NCI-H510A (cell line): Measurements from ENCODE around the gene DGKI.

Experiments used
- DNase-seq: peaks from one replicate; lab custom pipeline; 2025; lab: John Stamatoyannopoulos, UW

The DGKI gene

DNA sequence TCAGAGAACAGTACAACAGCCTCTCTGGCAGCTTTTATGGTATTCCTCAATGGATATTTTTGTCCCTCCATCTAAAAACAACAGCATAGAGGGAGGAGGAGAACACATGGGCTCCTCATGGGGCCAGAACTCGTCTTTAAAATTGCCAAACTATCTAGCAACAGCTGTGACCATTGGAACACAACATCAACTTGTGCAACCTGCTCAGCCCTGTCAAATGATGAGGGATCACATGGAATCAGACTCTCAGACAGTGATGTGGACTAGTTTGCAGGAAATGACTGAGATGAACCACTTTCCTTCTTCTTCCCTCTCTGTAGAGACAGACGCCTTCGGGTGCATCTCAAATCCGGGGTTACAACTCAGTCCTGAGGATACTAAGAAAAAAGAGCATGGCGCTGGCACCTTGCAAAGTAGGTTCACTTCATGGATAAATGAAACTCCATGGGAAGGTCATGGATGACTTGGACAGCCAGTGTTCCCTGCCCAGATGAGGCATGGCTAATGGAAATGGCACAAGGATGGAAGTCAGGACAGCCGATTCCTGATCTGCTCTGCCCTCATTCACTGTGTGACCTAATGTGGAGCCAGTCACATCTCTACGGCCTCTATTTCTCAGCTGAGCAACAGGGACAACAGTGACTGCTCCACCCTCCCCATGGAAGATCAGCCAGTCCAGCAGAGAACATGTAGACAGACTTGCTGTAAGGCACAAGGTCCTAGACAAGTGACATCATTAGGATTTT, 24.6 kb upstream of the DGKI start:
- no peak for DNase-seq

DNA sequence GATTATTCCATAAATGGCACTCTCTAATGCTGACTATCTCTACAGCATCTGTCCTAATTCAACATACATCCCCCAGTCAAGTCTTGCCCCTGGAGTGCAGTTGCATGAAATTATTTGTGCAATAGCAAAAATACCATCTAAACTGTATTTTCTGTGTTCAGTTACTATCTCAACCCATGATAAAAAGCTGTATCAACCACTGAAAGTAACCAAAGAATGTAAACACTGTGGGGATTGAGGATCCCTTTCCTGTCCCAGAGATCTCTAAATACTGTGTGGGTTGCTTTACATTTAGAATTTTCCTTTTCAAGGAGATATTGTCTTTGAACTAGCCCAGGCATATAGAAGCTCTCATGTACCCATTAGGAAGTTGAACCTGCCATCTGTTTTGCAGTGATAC, 23.9 kb upstream of the DGKI start:
- no peak for DNase-seq

- DNase-seq: no peak
Observed at GRCh38 chr7:137870078-137870477, 23.3 kb upstream of the DGKI start.

GRCh38 chr7:137869260-137869659, 22.5 kb upstream of the DGKI start:
- DNase-seq: no peak

DNA sequence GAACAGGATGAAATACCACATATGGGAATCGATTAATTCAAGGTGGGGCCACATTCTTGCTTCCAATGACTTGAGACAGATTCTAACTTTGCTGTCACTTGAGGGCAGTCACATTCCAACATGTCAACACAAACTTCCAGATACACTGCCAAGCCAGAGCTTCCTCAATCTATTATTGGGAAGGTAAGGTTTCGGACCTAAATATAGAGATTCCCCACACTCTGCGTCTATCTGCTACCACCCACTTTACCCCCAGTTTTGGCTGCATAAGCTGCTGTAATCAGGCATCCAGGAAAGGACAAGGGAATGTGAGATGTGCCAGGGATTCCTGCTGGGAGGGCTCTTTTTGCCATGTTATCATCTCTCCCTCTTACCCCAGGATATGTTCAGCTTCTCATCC, 20.5 kb upstream of the DGKI start:
- DNase-seq: no peak

GRCh38 chr7:137865764-137866163, 19.0 kb upstream of the DGKI start:
- DNase-seq: no peak

GRCh38 chr7:137862964-137863363, 16.2 kb upstream of the DGKI start:
- no peak for DNase-seq

DNA sequence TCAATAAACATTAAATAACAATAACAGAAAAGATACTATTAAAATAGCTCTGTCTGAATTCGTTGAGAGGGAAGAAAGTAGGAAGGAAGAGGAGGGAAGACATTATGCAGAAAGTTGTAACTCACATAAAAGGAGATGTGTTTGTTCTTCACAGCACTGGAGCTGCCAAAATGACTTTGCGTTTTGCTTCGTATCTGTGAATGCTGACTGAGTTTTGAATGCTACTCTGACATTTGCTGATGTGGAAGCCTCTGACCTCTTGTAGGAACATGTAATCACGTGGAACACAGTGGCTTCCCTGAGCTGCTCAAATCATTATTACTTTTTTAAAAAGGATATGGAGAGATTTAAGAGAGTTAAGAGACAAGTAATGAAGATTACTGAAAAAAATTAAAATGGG, 15.6 kb upstream of the DGKI start:
- DNase-seq: no peak

- DNase-seq: no peak
Observed at GRCh38 chr7:137860542-137860941, 13.8 kb upstream of the DGKI start.

- DNase-seq: no peak
Observed at GRCh38 chr7:137853053-137853452, 6.3 kb upstream of the DGKI start.

GRCh38 chr7:137852108-137852507, 5.3 kb upstream of the DGKI start:
- no peak for DNase-seq

DNA sequence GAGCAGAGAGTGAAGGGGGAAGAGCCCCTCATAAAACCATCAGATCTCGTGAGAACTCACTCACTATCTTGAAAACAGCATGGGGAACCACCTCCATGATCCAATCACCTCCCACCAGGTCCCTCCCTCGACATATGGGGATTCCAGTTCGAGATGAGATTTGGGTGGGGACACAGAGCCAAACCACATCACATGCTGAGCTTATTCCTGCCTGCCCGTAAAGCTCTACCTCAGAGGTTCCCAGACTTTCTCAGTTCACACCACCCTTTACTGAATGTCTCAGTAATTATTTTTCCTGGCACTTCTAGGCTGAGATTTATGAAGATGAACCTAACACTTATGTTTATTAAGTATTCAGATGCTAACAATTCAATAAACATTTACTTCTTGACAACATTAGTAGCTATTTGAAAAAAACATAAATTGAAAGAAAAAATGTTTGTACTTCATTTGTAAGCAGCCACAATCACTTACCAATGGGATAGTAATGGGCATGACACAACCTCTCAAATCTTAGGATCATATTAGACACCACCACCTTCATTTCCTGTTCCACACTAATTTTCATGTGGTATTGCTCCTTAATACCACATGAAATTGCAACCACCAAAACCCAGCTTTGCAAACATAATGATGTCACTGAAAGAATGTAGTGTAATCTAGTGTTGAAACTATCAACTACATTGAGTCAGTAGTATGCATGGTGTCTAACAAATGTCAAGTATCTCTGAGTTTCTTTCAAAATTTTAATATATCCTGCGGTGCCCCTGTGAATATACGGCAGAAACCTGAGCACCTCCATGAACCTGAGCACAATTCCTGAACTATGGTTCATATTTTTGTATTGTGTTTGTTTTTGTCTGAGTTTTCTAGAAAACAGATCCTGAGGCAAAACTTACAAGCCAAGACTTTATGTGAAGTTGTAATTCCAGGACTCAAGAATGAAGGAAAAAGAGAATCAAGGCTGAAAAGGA, 4.5 kb upstream of the DGKI start:
- DNase-seq: no peak

GRCh38 chr7:137850571-137850970, 3.8 kb upstream of the DGKI start:
- DNase-seq: no peak

GRCh38 chr7:137848095-137848494, 1.3 kb upstream of the DGKI start:
- DNase-seq: no peak

GRCh38 chr7:137847568-137848050, 835 bp upstream of the DGKI start:
- DNase-seq: no peak

DNA sequence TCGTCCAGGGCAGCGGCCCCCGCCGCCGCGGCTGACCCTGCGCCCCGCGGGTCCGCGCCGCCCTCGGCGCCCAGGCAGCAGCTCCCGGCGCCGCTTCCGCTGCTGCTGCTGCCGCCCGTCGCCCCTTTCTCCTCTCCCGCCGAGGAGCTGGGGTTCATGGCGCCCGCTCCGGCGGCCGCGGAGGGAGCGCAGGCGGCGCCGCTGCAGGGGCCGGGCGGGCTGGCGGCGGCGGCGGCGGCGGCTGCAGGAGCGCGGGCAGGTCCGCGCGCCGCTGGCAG, 286 bp downstream of the DGKI start:
- DNase-seq: no peak

GRCh38 chr7:137844677-137845425, 1.9 kb downstream of the DGKI start:
- no peak for DNase-seq

DNA sequence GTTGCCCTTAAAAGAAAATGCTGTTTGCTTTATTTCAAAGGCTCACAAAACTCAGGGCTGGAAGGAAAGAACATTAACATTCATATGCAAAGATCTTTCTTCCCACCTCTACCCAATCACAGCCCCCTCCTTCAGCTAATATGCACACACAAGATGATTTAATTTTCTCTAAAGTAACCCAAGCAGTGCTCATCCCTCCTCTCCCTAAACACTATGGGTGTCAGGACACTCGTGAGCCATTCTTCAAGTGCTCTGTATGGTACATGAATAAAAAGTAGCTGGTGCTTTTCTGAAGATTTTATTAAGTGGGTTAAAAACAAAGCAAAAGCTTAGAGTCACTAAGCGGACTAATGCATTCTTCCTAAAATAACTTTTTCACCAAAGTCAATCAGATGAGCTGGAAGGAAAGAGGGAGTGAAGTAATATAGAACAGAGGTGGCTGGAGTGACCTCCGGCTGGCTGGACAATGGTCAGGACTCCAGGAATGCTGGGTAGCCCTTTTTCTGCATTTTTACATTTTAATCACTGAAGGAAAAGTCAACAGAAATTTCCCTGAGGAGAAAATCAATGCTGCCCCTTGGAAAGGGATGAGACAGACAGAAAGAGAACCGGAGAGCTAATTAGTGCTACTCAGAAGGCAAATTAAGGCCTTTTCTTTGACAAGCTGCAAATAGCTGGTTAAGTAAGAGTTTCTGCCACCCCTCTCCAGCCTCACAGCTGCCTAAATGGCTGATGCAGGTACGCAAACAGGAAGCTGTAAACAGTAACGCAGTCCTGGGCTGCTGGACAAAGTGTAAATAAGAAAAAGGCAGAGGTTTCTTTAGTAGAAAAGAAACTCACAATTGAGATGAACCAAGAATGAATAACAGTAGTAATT, 6.6 kb downstream of the DGKI start:
- no peak for DNase-seq

- no peak for DNase-seq
Observed at GRCh38 chr7:137838706-137839315, 8.0 kb downstream of the DGKI start.

- DNase-seq: no peak
Observed at GRCh38 chr7:137836541-137836940, 10.2 kb downstream of the DGKI start.

GRCh38 chr7:137836113-137836509, 10.7 kb downstream of the DGKI start:
- no peak for DNase-seq
